ENCODE results near the gene GGT1. TPM values are rescaled to one million over a fixed set of nuclear protein-coding genes. Genes with fewer than 3 reads are reported as not detected.

The GGT1 gene
- total and polyA plus RNA-seq, 2 experiments from 2014 or later: 6.6 to 7.4 TPM

GRCh38 chr22:24583221-24584165, 19.5 kb upstream of the GGT1 start:
- H3K27me3 Mint-ChIP-seq (ENCODE audit: insufficient read depth, low read depth, poor library complexity): peaks cover 1% of the 10 kb centered on the region
- Histone ChIP-seq H4K20me1 (replicated peaks; ENCODE audit: insufficient read depth) (0 out of 2 replicates have a peak, but pooled peaks cover 5% of the 10 kb centered on the region), H3K4me2 (no peak overlapping the region), H3F3A (replicated peaks; ENCODE audit: low read depth) (0 out of 2 replicates have a peak, but pooled peaks cover 5% of the 10 kb centered on the region), H3K36me3 (ENCODE audit: insufficient read depth) (no peaks in the 10 kb centered on the region), H3K9me2 (ENCODE audit: insufficient read depth) (no peaks in the 10 kb centered on the region), H3K27ac (ENCODE audit: low read depth) (no peak overlapping the region), H2AFZ (no peak overlapping the region), H3K4me1 (ENCODE audit: insufficient read depth) (no peaks in the 10 kb centered on the region), H3K4me3 (no peak overlapping the region), H3K79me2 (replicated peaks; ENCODE audit: insufficient read depth) (no peaks in the 10 kb centered on the region), H3K27me3 (ENCODE audit: insufficient read depth) (no peaks in the 10 kb centered on the region)
- ATAC-seq (peak; percentile 13; the same call in 1 of the 3 replicates), DNase-seq (ENCODE audit: low spot score) (no peak)
- H3K36me3 Mint-ChIP-seq (ENCODE audit: low read depth): no peaks in the 10 kb centered on the region
- no peak overlapping the region for H3K27ac Mint-ChIP-seq
- H3K9me3 Mint-ChIP-seq: no peaks in the 10 kb centered on the region
- no peaks in the 10 kb centered on the region; the same call in 2 of the 3 replicates for H3K4me1 Mint-ChIP-seq
- TF ChIP-seq ZNF114 (CRISPR knock-in tag; IDR thresholded peaks at IDR 0.05) (no peak), CREB1 (CRISPR knock-in tag; IDR thresholded peaks at IDR 0.05; ENCODE audit: low read depth) (no peak), JUNB (IDR thresholded peaks at IDR 0.05; ENCODE audit: unreplicated experiment) (no peak), ZNF462 (CRISPR knock-in tag; IDR thresholded peaks at IDR 0.05) (no peak), POLR2AphosphoS5 (IDR thresholded peaks at IDR 0.05; ENCODE audit: low read depth) (no peak), EZH2phosphoT487 (IDR thresholded peaks at IDR 0.05; ENCODE audit: unreplicated experiment) (no peak), NANOG (IDR thresholded peaks at IDR 0.05; ENCODE audit: borderline replicate concordance) (no peak), ZNF331 (CRISPR knock-in tag; IDR thresholded peaks at IDR 0.05; ENCODE audit: low read depth) (no peak), STAT1 (IDR thresholded peaks at IDR 0.05; ENCODE audit: unreplicated experiment) (no peak), EZH2 (IDR thresholded peaks at IDR 0.05; ENCODE audit: low read depth, unreplicated experiment) (no peak), ETS1 (IDR thresholded peaks at IDR 0.05) (no peak), REST (IDR thresholded peaks at IDR 0.05; ENCODE audit: unreplicated experiment) (no peak), CTCF (conservative IDR thresholded peaks at IDR 0.05; ENCODE audit: low read depth in 2 of 2) (no peak)
- H3K4me3 Mint-ChIP-seq: no peak overlapping the region
